NT2/D1 (cell line): Measurements from ENCODE around the gene CATSPERZ.

ENCODE experiments used
- SUZ12 ChIP-seq: IDR thresholded peaks from 2 replicates; pipeline ENCODE4 v1.6.1; 2011; ENCODE audit not compliant: insufficient read length, insufficient read depth; ENCODE audit errors: extremely low read depth
- YY1 ChIP-seq: IDR thresholded peaks from 2 replicates; pipeline ENCODE4 v1.6.1; 2011; ENCODE audit not compliant: insufficient read length, insufficient read depth
- ZNF274 ChIP-seq: IDR thresholded peaks from 2 replicates; pipeline ENCODE4 v1.6.1; 2011; ENCODE audit warnings: mild to moderate bottlenecking, low read depth, low read length

- TF ChIP-seq ZNF274 = no peak
- TF ChIP-seq YY1 = no peak
- no peak for TF ChIP-seq SUZ12
Measured at GRCh38 chr11:64290352-64291261, 9.6 kb upstream of the CATSPERZ start.
